ENCODE data around the gene MBD3L3.

- no peak for TF ChIP-seq CTCF (IDR thresholded peaks at IDR 0.05)
- TF ChIP-seq EZH2 (IDR thresholded peaks at IDR 0.05), result no peak
These were observed 10.8 kb upstream of the MBD3L3 start, which contains the start of gene ZNF557 for GRCh38 chr19:7069042-7069903.

Data from neural progenitor cell (in vitro differentiated cells).